GM21528 (cell line): ENCODE measurements around the gene PLA2G4D.

ENCODE experiments used
- ATAC-seq: cut with Tn5 transposase; IDR thresholded peaks from one replicate; pipeline ENCODE4 v1.9.1; 2021; ENCODE audit warnings: mild to moderate bottlenecking, moderate library complexity; ENCODE audit not compliant: unreplicated experiment, low FRiP score

The PLA2G4D gene

DNA sequence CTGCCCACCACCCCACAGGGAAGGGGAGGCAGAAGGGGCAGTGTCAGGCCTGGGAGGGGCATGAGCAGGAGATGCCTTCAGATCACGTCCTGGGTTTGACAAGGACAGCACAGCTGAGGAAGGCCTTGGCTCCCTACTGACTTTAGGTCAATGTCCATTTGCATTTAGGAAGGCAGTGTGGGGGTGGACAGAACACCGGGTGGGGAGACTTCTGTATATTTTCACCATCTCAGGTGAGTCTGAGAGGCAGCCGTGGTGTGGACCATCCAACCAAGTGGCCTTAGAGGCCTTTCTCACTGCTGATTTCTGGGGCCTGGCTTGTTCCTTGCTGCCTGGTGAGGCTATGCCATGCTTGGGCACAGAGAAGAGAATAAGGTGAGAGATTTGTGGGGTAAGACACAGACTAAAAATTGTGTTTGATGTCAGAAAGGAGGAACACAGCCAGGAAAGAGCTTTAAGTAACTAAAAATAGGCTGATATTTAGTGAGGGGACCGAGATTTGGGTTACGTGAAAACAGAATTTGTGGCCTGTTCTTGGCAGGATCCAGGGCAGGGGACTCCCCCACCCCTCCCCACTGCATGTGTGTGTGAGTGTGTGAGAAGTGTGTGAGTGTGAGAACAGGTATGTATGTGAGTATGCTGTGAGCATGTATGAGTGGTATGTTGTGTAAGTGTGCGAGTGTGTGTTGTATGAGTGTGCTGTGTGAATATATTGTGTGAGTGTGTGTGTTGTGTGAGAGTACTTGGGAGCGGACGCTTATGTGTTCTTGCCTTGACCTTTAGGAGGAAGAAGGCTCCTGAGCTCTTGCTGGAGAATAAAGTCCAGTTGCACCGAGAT lies 61.8 kb downstream of the PLA2G4D start:
- ATAC-seq = no peak

DNA sequence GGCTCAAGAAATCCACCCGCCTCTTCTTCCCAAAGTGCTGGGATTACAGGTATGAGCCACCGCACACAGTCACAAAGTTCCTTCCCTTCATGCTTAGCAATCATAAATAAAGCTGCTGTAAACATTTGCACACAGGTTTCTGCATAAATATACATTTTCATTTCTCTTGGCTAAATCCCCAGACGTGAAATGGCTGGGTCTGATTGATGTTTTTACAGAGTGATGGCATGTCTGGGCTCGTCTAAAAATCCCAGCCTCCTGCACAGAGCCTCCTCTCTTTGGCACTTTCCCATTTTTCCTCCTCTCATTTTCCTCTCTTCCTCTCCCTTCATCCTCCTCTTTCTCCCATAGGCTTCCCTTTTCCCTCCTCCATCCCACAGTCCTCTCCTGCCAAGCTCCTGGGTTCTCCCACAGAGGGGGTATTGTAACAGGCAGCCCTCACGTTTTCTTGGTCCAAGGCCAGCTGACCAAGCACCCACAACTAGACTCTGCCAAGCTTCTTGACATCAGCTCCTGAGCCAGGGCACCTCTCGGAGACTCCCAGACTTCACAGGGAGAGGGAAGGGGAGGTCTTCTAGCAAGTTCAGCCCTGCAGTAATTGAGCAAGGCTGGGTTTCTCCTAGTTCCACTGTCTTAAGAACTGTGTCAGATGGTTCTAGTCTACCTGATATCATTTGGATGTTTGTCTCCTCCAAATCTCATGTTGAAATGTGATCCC lies 63.0 kb downstream of the PLA2G4D start:
- ATAC-seq = no peak

DNA sequence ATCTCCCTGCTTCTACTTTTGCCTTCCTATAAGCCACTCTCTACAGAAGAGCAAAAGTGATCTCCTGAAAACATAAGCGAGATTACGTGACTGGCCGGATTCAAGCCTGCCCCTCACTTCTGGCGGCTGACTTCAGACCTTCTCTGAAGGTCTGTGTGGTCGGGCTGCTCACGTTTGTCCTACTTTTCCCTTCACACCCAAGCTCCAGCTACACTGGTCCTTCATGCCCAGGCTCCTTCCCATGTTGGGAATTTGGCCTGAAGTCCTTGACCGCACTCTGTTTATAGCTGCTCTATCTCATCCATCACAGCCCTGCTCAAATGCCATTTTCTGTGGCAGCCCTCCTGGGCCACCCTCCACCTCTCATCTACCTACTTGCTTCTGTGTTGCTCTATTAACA lies 66.8 kb downstream of the PLA2G4D start:
- no peak for ATAC-seq

DNA sequence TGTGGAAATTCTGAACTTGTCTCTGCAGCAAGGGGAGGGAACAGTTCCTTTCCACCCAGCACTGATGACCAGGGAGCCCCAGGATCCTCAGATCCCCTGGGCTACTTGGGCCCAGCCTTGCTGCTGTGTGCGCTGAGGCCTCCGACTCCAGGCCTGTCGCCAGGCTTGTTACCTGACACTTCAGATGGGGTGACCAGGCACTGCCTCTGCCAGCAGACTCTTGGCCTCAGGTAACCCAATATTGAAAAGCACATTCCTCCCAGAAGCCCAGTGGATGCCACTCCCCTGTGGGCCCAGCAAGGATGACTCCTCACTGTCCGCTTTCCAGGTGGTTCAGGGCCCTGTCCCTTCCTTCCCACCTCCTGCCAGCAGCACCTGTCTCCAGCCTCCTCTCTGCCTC lies 70.1 kb downstream of the PLA2G4D start:
- no peak for ATAC-seq

DNA sequence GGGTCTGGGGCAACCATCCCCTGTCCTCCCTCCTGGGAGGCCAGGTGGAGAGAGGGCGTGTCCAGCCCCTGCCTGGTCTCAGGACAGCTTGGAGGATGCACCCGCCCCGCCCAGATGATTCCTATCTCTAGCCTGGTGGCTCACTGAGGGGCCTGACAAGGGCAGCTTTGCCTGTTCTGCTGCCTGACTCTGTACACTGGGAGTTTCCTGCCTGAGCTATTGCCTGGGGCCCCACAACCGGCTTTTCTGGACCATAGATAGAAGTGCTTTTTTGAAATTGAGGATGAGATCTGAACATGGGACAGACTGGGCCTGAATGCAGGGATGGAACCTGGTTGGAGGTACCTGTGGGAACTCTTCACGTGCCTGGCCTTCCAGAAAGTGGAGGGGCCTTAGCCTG lies 72.8 kb downstream of the PLA2G4D start:
- no peak for ATAC-seq

DNA sequence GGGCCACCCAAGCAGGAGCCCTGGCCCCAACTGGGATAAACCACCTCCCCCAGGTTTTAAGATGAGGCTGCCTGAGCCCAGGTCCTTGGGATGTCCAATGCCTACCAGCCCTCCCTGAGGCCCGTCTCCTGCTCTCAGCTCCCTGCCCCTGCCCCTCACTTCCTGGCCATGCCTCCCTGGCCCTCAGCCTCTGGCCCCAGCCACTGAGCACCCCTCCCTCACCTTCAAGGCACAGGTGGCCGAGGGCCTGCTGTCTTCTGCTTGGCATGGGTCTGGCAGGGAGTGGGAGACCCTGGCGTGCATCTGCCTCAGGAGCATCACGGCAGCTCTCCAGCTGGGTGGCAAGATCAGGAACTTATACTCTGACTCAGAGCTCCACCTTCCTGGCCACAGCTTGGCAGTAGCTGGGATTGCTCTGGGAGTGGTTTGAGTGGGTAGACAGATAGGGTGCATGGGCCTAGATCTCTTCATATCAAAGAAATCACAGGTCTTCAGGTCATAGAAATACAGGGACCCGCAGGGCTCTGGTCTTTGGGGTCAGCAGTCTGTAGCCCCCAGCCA lies 73.6 kb downstream of the PLA2G4D start, which contains the start of gene PLA2G4E:
TSS of gene PLA2G4E (minus strand) at position 330 of the 561 bp plus-strand sequence. CDS start at position 318, 12 bp downstream.
- ATAC-seq = no peak

DNA sequence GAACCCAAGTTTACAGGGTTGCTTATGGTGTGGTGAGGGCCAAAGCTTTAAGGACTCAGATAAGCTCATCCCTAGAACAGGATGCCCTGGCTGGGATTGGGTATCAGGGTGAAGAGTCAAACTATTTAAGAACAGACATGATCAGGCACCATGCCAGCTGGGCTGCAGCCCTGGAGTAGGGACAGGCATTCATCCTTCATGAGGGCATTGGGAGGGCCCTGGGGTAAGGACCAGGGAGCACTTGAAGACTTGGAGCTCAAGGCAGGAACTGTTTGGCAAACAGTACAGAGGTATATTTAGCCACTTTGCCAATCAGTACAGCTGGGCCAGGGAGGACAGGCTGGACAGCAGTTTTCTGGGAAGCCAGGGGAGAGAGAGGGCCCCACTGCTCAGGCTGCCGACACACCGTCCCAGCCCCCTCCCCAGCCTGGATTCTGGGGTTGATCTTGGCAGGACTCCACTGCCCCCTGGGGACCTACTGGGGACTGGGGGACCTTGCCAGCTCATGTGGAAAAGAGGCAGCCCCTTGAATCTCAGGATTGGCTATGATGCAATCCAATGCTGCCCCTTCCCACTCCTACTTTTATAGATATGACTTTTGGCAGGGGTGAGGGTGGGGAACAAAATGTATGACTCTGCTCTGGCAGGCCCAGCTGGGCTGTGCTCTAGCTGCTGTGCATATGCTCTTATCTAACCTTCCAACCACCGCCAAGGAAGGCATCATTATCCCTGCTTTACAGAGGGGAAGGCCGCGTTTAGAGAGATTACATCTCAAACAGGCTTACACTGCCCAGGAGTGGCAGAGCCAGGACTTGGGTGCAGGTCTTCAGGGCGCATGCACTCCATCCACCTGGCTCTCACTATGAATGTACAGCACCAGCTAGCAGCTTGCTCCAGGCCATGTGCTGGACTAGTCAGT lies 75.8 kb downstream of the PLA2G4D start:
- no peak for ATAC-seq
